GM19328 (cell line): ENCODE measurements around the gene YWHAQ.

Experiments used
- ATAC-seq: cut with Tn5 transposase; IDR thresholded peaks from one replicate; pipeline ENCODE4 v1.9.1; 2021; ENCODE audit warnings: mild to moderate bottlenecking, moderate library complexity; ENCODE audit not compliant: unreplicated experiment

The YWHAQ gene

DNA sequence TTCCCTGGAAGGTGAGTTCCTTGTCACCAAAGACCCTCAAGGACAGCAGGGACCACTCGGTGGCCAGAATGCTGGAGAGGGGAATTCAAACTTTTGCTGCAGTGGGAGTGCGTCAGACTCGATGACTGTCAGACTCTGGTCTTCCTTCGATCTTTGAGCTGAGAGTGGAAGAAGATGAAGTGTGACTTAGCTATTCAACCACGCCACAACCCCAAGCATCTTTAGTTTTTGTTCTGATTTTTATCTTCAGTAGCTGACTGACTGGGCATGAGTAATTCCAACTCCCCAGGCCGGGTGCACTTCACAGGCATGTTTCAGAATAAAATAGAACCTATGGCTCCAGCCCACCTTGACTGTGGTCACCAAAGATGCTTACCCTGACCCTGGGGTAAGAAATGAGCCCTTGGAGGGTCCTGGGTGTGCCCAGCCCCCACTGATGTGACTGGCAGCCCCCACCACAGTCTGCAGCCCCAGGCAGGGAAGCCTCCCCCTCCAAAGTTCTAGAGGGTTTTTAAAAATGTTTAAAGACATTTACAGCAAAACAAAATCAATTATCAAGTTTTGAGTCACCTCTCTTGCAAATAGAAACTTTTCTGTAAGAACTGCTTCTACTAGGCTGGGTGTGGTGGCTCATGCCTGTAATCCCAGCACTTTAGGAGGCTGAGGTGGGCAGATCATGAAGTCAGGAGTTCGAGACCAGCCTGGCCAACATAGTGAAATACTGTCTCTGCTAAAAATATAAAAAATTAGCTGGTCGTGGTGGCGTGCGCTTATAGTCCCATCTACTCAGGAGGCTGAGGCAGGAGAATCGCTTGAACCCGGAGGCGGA is 24.9 kb upstream of the YWHAQ start:
- no peak for ATAC-seq

DNA sequence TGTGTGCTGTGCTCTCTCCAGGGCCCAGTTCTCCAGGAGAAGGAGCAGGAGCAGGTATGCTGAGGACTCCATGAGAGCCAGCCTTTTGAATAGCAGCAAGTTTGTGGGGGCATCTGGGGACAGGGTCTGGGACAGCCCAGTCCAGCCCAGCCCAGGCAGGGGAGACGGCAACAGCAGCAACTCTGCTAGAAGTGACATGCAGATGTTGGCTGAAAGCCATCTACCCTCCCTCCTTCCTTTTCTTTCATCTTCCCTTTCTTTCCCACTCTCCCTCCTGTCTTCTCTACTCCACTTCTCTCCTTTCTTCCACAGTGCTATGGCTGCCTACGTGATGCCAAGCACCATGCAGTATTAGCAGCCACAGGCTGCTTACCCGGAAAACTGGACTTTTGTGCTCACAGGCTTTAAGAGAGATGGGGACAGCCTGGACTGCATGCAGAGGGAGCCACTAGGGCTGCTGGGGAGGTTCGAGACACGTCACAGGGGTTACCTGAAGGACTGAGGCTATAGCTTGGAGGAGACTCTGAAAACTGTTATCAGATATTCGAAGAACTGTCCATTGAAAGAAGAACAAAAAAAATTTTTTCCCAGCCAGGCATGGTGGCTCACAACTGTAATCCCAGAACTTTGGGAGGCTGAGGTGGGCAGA is 23.8 kb upstream of the YWHAQ start:
- no peak for ATAC-seq

DNA sequence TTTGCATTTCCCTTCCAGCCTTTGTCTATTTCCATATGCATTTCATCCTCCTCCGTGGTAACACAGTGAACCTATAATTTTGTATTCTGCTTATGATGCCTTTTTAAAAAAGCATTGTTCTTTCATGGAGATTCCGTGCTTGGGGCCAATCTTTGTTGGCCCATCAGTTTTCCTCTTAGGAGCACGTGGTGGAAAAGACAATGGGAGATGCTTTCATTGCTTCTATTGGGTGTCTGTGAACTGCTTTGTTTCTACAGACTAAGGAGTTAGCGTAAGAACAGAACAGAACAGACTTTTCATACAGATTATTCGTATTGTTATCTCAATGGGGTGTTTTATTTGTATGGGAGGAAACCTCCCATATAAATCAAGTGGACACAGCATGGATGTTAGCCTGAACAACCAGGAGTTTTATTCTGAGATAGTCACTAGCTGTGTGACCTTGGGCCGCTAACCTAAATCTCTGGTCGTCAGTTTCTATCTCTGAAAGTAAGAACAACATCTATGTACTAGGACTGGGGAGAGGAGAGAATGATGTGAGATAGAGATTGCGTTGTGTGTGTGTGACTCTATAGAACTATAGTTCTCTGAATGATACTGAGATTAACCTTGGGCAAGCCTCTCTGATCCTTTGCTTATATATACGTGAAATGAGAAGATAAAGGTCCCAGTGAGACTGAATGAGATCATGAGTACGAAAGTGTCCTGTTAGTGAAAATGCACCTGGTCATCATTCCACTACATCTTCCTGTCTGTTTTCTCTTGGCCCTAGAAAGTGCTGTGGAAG is 22.9 kb upstream of the YWHAQ start:
- no peak for ATAC-seq

DNA sequence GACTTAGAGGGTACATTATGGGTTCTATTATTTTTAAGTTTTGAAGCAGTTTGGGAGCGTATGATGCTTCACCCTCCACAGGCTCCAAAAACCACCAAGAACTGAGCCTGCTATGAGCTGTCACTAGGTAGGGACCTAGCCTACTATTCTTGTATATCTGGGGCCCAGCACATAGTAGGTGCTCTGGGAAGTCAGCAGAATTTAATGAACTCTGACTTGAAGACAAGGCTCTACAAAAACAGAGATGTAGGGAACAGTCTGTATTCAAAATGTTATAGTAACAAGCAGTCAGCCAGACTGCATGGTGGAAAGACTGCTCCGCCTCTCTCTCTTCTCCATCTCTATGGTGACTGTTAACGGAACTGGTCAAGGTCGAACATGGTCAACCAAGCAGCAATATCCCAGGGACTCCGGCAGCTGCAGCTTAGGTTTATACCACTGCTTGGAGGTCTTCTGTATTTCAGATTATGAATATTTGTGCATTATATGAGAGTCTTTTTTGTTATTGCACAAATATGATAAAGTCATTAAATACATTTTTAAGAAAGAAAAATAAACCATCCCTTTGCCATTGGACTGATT is 22.2 kb upstream of the YWHAQ start:
- no peak for ATAC-seq

DNA sequence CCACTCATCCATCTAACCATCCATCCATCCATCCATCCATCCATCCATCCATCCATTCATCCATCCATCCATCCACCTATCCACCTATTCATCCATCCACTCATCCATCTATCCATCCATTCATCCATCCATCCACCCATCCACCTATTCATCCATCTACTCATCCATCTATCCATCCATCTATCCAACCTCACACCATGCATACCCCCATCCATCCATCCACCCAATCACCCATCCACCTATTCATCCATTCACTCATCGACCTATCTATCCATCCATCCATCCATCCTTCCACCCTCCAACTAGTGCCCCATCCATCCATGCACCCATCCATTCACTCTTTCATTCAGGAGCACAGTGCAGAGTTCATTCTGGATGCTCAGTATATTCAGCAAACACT is 21.5 kb upstream of the YWHAQ start:
- no peak for ATAC-seq

DNA sequence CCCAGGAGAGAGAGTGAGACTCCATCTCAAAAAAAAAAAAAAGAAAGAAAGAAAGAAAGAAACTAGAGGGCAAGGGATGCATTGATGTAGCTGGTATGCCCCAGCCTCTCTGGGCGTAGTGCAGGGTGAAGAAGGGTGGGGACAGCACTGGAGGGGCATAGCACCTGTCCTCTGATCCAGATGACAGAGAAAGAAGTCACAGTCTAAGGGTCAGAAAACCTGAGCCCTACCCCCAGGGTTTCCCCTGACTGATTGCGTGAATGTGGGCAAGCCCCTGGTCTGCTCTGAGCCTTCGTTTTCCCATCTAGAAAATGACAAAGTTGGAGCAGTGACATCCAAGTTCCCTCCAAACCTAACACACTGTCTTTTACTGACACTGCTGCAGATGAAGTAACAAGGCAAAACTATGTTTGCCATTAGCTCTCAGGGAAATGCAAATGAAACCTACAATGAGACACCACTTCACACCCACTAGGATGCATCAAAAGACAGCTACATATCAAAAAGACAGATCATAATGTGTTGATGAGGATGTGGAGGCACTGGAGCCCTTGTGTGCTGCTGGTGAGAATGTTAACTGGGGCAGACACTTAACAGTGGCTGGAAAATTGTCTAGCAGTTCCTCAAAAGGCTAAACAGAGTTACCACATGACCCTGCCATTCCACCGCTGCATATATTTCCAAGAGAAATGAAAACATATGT is 19.5 kb upstream of the YWHAQ start:
- ATAC-seq, result no peak

DNA sequence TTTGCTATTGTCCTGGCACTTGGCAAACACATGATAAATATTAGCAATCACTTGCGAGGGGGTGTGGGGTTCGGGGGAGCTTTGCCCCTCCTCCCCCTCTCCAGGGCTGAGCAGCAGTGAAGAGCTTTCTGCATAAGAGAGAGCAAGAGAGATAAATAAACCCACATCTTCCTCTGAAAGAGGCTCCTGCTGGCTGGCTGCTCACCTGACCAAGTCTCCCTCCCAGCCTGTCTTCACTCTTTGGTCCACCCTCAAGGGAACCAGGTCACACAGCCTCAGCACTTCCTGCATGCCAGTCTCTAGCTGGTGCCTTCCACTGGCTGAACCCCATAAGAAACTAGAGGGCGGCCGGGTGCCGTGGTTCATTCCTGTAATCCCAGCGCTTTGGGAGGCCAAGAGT is 18.5 kb upstream of the YWHAQ start:
- ATAC-seq, result no peak

DNA sequence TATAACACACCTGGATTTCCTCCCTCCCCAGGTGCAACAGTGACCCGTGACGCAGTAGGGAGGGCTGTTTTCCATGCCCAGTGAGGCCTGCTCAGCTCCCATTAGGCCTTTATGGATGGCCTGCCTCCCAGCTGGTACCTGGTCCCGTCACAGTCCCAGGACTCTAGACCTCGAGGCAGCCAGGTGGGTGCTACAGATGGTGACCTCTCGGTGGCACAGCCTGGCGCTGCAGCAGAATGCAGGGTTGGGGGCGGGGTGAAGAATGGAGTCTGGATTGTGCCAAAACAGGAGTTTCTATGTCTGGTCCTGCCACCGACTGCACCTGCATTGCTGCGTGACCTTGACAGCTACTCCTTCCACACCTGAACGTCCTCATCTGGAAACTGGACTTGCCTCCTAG is 18.0 kb upstream of the YWHAQ start:
- no peak for ATAC-seq

DNA sequence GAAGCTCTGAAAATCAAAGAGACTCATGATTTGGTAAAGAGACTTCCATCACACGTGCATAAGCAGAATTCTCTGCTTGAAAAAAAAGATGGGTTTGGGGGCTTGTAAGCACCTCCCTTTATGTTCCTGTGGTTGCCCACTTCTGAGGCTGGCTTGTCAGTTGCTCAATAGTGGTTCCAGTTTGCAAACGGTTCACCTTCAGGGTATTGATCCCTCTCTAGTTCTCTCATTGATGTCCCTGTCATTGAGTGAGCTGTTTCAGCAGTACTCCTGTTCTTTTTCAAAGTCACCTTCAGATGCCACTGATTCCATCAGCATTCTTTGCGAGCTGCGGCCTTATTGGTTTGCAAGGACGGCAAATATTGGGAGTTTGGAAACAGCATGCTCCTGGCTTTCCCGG is 17.1 kb upstream of the YWHAQ start:
- no peak for ATAC-seq

DNA sequence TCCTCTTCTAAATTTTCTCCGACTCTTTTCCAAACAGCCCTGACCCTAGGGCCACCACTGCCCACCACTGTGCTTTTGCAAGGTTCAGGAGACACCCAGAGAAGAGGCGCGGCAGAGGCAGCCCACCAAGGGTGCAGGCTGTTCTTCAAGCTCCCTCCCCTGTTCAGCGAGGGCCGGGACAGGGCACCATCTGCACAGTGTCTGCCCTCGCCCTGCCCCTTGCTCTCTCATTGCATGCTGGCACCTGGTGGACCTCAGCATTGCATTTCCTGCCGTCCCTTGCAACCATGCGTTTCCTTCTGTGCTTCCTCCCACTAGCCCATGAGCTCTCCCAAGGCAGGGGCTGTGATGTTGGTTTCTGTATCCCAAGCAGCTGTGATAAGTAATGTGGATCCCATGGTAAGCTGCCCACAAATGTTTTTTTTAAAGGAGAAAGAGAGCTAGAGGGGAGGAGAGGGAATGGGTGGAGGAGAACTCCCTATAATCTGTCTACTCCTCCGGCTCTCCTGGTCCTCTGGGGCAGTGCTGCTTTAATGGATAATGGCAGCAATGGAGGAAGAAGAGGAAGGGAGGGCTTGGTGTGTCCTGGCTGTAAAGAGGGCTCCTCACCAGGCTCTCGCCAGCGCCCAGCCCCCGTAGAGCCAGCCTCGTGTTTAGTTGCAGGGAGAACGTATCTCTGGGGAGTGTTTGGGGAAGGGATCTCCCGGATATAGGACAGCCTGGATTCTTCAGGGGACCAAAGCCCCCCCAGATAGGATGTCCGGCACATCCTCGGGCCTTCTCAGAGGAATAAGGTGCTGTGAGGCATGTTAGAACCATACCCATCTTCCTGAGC is 15.6 kb upstream of the YWHAQ start:
- no peak for ATAC-seq

DNA sequence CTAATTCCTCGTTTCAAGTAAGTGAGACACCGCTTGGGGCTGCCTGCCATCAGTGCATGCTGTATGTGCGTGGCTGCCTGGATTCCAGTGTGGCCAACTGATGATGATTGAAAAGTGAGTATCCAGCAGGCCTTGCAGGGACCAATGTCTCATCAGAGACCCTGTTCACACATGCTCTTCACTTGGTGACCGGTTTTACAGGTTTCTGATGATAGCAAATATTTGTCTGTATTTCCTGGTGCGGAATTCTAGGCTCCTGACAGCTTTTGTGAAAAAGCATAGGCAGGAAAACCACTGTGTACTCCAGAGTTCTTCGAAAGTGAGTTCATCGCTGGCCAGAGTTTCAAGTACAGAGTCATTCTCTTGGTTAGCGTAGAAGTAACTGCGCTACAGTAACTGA is 13.8 kb upstream of the YWHAQ start:
- ATAC-seq, result no peak

DNA sequence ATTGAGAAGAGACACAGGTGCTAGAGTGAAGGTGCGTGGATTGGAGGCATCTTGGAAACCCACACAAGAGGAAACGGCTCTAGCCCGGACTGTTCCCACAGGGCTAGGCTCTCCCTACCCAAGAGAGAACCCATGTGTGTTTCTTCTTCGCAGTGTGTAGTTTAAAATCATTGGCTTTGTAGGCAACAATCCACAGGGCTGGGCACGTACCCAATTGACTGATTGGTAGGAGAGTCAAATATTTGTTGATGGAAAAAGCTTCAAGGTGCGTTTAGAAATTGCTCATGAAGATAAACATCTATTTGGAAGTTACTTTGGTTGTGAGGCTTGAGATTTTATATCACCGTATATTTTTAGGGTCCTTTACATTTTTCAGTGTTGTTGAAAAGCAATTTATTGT is 13.2 kb upstream of the YWHAQ start:
- no peak for ATAC-seq

DNA sequence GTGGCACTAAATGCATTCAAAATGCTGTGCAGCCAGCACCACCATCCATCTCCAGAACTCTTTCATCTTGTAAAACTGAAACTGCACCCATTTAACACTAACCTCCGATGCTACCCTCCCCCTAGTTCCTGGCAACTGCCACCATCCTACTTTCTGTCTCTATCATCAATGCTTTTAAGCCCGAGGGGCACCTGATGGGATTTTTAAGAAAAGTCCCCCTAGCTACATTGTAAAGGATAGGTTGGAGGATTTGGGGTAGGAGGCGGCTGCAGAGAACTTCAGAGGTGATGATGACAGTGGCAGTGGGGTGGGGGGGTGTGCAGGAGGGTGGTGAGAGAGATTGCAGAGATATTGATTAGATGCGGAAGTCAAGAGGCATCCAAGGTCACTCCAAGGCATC is 10.8 kb upstream of the YWHAQ start:
- ATAC-seq, result no peak

DNA sequence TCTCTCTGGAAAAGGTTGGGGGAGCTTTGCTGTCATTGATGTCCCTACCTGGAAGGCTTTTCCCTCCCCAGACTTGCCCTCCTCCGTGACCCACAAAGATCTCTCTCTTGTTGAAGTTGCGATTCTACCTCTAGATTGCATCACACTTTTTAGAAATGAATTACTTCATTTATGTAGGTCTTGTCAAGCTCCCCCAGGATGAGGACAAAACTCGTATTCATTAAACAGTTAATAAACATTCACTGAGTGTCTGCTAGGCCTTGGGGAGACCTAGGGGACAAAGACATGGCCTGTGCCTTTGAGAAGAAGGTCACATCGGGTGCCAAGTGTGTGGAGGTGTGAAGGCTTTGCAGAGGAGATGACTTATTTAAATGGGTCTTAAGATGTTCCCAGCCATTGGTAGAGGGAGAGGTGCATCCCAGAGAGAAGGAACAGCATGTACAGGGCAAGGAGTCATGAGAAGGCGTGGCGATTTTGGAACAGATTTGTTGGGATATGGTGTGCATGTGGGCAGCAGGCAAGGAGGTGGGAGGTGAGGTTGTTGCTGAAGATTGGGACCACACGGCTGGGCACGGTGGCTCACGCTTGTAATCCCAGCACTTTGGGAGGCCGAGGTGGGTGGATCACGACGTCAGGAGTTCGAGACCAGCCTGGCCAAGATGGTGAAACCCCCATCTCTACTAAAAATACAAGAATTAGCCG is 9.8 kb upstream of the YWHAQ start:
- ATAC-seq, result no peak

DNA sequence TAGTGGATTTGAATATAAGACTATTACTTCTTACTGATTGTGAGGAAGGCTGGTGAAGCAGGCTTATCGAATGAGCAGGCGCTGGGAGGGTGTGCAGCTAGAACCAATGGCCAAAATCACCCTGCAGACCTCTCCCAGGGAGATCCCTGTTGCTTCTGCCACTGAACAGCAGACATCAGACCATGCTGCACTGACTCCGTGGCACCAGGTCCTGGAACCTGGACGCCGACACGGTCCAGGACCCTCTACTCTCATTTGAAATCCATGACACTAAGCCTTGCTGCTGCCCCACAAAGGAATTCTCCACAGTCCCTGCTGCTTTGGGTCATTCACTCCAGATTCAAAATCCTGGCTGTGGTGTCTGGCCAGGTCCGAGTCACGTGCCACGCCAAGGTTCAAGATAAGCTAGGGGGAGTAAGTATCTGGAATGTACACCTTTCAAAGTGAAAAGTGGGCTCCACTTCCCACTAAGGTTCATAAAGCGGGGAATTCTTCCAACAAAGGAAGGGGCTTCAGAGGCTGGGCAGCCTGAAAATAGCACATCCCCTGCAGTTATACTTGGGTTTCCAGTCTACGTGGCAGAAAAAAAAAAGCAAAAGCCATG is 9.0 kb upstream of the YWHAQ start:
- no peak for ATAC-seq

DNA sequence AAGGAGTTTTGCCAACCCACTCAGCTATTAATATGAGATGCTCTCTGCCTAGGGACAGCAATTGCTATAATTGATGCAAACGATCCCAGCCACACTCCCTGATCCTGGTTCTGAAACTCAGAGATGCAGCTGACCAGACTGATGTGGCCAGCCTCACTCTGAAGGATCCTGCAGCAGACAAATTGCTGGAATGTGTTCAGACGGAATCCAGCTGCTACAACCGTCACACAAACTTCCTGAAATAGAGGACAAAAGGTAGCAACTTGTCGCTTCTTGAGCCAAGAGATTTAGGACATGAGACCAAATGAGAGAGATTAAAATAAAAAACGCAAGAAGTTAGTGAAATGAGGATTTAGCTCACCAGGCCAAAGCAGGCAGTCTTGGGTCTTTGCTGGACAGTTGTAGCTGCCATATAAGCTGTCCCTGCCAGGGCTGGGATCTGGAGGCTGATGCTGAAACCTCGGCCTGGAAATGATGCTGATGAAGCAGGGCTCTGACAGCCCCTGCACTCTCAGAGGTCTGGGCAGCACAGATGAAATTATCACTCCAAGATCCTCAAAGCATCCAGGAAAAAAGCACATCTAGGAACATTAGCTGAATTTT is 8.3 kb upstream of the YWHAQ start:
- no peak for ATAC-seq

DNA sequence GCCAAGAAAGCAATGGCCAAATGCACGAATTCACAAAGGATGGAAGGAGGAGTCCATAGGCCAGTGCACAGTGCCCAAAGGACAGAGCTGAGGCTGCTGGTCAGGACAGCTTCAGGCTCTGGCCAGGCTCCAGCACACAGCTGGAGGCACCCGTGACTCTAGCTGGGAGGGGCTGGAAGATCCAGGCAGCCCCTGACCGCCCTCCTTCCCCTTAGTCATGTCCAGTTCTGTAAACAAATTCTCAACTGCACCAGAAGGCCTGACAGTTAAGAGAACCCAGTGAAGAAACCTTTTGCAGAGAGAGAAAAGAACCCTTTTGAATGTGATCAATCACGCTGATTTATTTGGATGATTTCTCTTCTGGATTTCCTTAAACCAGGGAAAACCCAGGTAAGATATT is 7.7 kb upstream of the YWHAQ start:
- ATAC-seq, result no peak

DNA sequence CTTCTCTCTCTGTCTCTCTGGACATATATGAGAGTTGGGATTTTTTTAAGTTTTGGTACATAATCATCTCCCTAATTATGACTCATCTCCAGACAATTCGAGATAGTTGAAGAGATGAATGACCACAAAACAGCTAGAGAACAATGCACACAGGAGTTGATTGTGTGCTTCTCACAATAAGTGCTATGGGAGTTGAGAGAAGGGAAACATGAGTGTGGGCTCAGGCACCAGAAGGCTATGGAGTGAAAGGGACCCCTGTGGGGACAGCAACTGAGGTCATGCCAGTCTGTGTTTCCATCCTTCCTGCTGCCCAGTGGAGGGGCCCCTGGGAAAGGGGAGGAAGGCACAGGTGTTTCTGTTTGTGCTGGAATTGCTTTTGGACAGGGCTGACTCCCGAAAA is 6.5 kb upstream of the YWHAQ start:
- no peak for ATAC-seq

DNA sequence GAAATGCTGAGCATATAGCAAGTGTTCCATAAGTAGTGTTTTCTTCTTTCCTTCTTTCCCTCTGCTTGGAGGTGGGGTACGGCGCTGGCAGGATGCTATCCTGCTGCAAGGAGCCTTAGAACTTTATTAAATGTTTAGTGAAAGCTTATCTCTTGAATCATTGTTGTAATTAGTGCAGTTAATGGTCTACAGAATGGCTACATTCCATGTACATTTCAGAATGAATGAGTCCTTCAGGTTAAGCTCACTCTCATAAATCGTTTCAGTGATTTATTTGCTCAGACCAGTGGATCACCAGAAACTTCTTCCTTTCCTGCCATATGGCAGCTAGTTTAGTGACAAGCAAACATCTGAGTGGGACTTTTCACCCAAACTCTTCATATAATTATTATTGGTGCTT is 3.3 kb upstream of the YWHAQ start:
- ATAC-seq, result no peak
